SK-N-MC (cell line): ENCODE data around the gene LRRC70.

Source experiments
- EZH2 ChIP-seq: fragments of 200-600 bp; sonication (generic); IDR thresholded peaks from one replicate; pipeline ENCODE4 v1.6.1; 2017; ENCODE audit warnings: antibody characterized with exemption
- FOXP2 ChIP-seq: optimal IDR thresholded peaks from 2 replicates; pipeline ENCODE3; 2011; ENCODE audit warnings: mild to moderate bottlenecking, moderate library complexity; ENCODE audit not compliant: insufficient read depth; ENCODE audit errors: extremely low read length, control extremely low read depth
- POLR2AphosphoS5 ChIP-seq: IDR thresholded peaks from 2 replicates; pipeline ENCODE4 v1.6.1; 2012; ENCODE audit warnings: mild to moderate bottlenecking, low read depth, low read length, borderline replicate concordance

GRCh38 chr5:62547945-62548630 is 30.5 kb upstream of the LRRC70 start:
- TF ChIP-seq EZH2 (no peak), POLR2AphosphoS5 (no peak), FOXP2 (no peak)
